NCI-H187 (cell line): ENCODE measurements around the gene SLC1A7.

Experiments
- DNase-seq, 2 experiments: peaks; one replicate each; lab custom pipeline; 2025; lab: John Stamatoyannopoulos, UW

SLC1A7 gene

GRCh38 chr1:53061123-53061858, 81.1 kb downstream of the SLC1A7 start:
- no peak for DNase-seq

GRCh38 chr1:53060579-53060978, 81.9 kb downstream of the SLC1A7 start:
- DNase-seq = no peak

GRCh38 chr1:53057127-53057526, 85.3 kb downstream of the SLC1A7 start:
- DNase-seq = no peak

GRCh38 chr1:53051676-53052075, 90.8 kb downstream of the SLC1A7 start:
- DNase-seq = no peak

GRCh38 chr1:53050310-53050709, 92.1 kb downstream of the SLC1A7 start:
- DNase-seq = no peak

- DNase-seq = no peak
These were observed 92.9 kb downstream of the SLC1A7 start for GRCh38 chr1:53049574-53049967.

GRCh38 chr1:53048960-53049573, 93.4 kb downstream of the SLC1A7 start:
- no peak for DNase-seq

- DNase-seq = no peak
These were observed 94.4 kb downstream of the SLC1A7 start for GRCh38 chr1:53047737-53048736.

GRCh38 chr1:53046930-53047329, 95.5 kb downstream of the SLC1A7 start:
- no peak for DNase-seq

- no peak for DNase-seq
These were observed 97.5 kb downstream of the SLC1A7 start for GRCh38 chr1:53044926-53045325.

GRCh38 chr1:53043271-53043670, 99.2 kb downstream of the SLC1A7 start:
- no peak for DNase-seq

- DNase-seq = no peak
These were observed 103.9 kb downstream of the SLC1A7 start for GRCh38 chr1:53038566-53038965.
